IMR-90 (cell line): ENCODE results near the gene ALOX15. TPM values are rescaled to one million over a fixed set of nuclear protein-coding genes. Genes with fewer than 3 reads are reported as not detected.

Experiments
- ATAC-seq: fragments of 200-7000 bp; cut with Tn5 transposase; 2 replicates; pipeline ENCODE4 v1.9.1; 2020; ENCODE audit warnings: low read depth, mild to moderate bottlenecking, moderate library complexity
- BruUV-seq: library from RNA; stranded (reverse); fragments of 400-500 nt; replicated peaks from 2 replicates; lab custom pipeline; 2021; lab: Mats Ljungman, UMichigan
- CTCF ChIA-PET: fragments of 300-600 bp; formaldehyde crosslinking; extraction: SDS; loops from one replicate; lab custom pipeline; 2021; ENCODE audit warnings: antibody characterized with exemption; lab: Yijun Ruan, JAX
- POLR2A ChIA-PET: fragments of 300-600 bp; sonication (Branson Sonifier 250); formaldehyde crosslinking; loops from one replicate; lab custom pipeline; 2022; ENCODE audit warnings: antibody characterized with exemption; ENCODE audit not compliant: unreplicated experiment; lab: Charles Lee
- DNase-seq: peaks from one replicate; pipeline ENCODE4 v3.0.0; 2013
- H2AFZ ChIP-seq: replicated peaks from 2 replicates; pipeline ENCODE3; 2013; ENCODE audit warnings: low read length, mild to moderate bottlenecking; ENCODE audit not compliant: poor library complexity
- H2AK5ac ChIP-seq: 2 replicates; pipeline ENCODE4 v1.6.1; 2013; ENCODE audit warnings: low read depth, low read length, inconsistent platforms
- H2AK9ac ChIP-seq: replicated peaks from 2 replicates; pipeline ENCODE3; 2013; ENCODE audit warnings: mild to moderate bottlenecking, low read depth, low read length, moderate library complexity; ENCODE audit not compliant: poor library complexity
- H2BK120ac ChIP-seq: 2 replicates; pipeline ENCODE4 v1.6.1; 2013; ENCODE audit warnings: low read depth, low read length, inconsistent platforms
- H2BK15ac ChIP-seq: 3 replicates; pipeline ENCODE4 v1.6.1; 2013; ENCODE audit warnings: low read depth, low read length, inconsistent platforms
- H2BK20ac ChIP-seq: 2 replicates; pipeline ENCODE4 v1.6.1; 2013; ENCODE audit warnings: low read depth, mild to moderate bottlenecking, inconsistent platforms, low read length, moderate library complexity
- H2BK5ac ChIP-seq: 2 replicates; pipeline ENCODE4 v1.6.1; 2013; ENCODE audit warnings: mild to moderate bottlenecking, low read depth, low read length, inconsistent platforms; ENCODE audit not compliant: poor library complexity, severe bottlenecking
- H3K14ac ChIP-seq: replicated peaks from 2 replicates; pipeline ENCODE4 v1.6.1; 2013; ENCODE audit warnings: low read depth, low read length, inconsistent platforms
- H3K18ac ChIP-seq: 2 replicates; pipeline ENCODE4 v1.6.1; 2013; ENCODE audit warnings: low read depth, low read length, control low read depth
- H3K23ac ChIP-seq: 2 replicates; pipeline ENCODE4 v1.6.1; 2013; ENCODE audit warnings: low read depth, low read length, inconsistent platforms
- H3K27ac ChIP-seq: 2 replicates; pipeline ENCODE4 v1.5.1; 2013; ENCODE audit warnings: mild to moderate bottlenecking, control low read depth, low read length; ENCODE audit not compliant: insufficient read depth
- H3K27me3 ChIP-seq: 2 replicates; pipeline ENCODE4 v1.6.1; 2013; ENCODE audit warnings: low read length; ENCODE audit not compliant: control insufficient read depth, insufficient read depth
- H3K36me3 ChIP-seq: 2 replicates; pipeline ENCODE4 v1.6.1; 2013; ENCODE audit warnings: low read length, mixed read lengths; ENCODE audit not compliant: control insufficient read depth, insufficient read depth
- H3K4ac ChIP-seq: 2 replicates; pipeline ENCODE4 v1.6.1; 2013; ENCODE audit warnings: low read depth, low read length, inconsistent platforms
- H3K4me1 ChIP-seq: 2 replicates; pipeline ENCODE4 v1.6.1; 2013; ENCODE audit warnings: low read length, mixed read lengths; ENCODE audit not compliant: control insufficient read depth, insufficient read depth
- H3K4me2 ChIP-seq: 2 replicates; pipeline ENCODE4 v1.6.1; 2013; ENCODE audit warnings: low read depth, mild to moderate bottlenecking, control low read depth, low read length, moderate library complexity
- H3K4me3 ChIP-seq: 2 replicates; pipeline ENCODE4 v1.5.1; 2013; ENCODE audit warnings: low read depth, mild to moderate bottlenecking, control low read depth, low read length, moderate library complexity; ENCODE audit not compliant: insufficient read depth
- H3K56ac ChIP-seq: 2 replicates; pipeline ENCODE4 v1.6.1; 2013; ENCODE audit warnings: low read length, inconsistent platforms; ENCODE audit not compliant: insufficient read depth; ENCODE audit errors: extremely low read depth
- H3K79me1 ChIP-seq, 2 experiments: 2 replicates each; pipeline ENCODE4 v1.6.1; 2013; ENCODE audit warnings: low read length in 2 of 2, inconsistent platforms in 1 of 2, low read depth in 1 of 2
- H3K9ac ChIP-seq: 2 replicates; pipeline ENCODE4 v1.6.1; 2013; ENCODE audit warnings: low read depth, low read length, control low read depth
- H3K9me1 ChIP-seq: 2 replicates; pipeline ENCODE4 v1.6.1; 2013; ENCODE audit warnings: low read length, inconsistent platforms; ENCODE audit not compliant: insufficient read depth
- H3K9me3 ChIP-seq: 2 replicates; pipeline ENCODE4 v1.6.1; 2013; ENCODE audit warnings: low read length; ENCODE audit not compliant: control insufficient read depth, insufficient read depth
- H4K20me1 ChIP-seq: 2 replicates; pipeline ENCODE4 v1.6.1; 2013; ENCODE audit warnings: low read length, inconsistent platforms; ENCODE audit not compliant: insufficient read depth
- H4K5ac ChIP-seq: 2 replicates; pipeline ENCODE4 v1.6.1; 2013; ENCODE audit warnings: mild to moderate bottlenecking, low read depth, low read length, control low read depth
- H4K8ac ChIP-seq, 2 experiments: 2 replicates each; pipeline ENCODE4 v1.6.1; 2013; ENCODE audit warnings: low read depth in 2 of 2, low read length in 2 of 2, control low read depth in 1 of 2, inconsistent platforms in 1 of 2
- H4K91ac ChIP-seq: 2 replicates; pipeline ENCODE4 v1.6.1; 2013; ENCODE audit warnings: low read depth, low read length, inconsistent platforms; ENCODE audit not compliant: insufficient read depth
- MAZ ChIP-seq: IDR thresholded peaks from 2 replicates; pipeline ENCODE4 v1.6.1; 2012; ENCODE audit warnings: low read depth, mild to moderate bottlenecking, low read length, improper control_type of control experiment, moderate library complexity, borderline replicate concordance
- RCOR1 ChIP-seq: IDR thresholded peaks from 2 replicates; pipeline ENCODE4 v1.6.1; 2012; ENCODE audit warnings: mild to moderate bottlenecking, low read length, improper control_type of control experiment; ENCODE audit not compliant: insufficient replicate concordance
- SMC3 ChIP-seq: fragments of 150-350 bp; IDR thresholded peaks from 2 replicates; pipeline ENCODE4 v1.6.1; 2016; ENCODE audit warnings: low read depth, mild to moderate bottlenecking, antibody characterized with exemption, low read length, moderate library complexity
- WGBS, 2 experiments: methylation state at CpG; one replicate each; pipeline versions ENCODE4 v1.1.5 to v1.1.7; 2013; ENCODE audit warnings: missing lambda C conversion rate in 2 of 2; ENCODE audit not compliant: insufficient read length in 1 of 2; ENCODE audit errors: extremely low coverage in 2 of 2; 5-methylcytosine and 5-hydroxymethylcytosine counted together
- dilution Hi-C: fragments of 300-500 bp; cut with HindIII; formaldehyde crosslinking; loops from one replicate; pipeline ENCODE4 v1.14.3; 2018; ENCODE audit warnings: low sequenced_read_pairs; ENCODE audit not compliant: unreplicated experiment
- in situ Hi-C: fragments of 300-500 bp; cut with MboI; formaldehyde crosslinking; loops from 3 replicates; pipeline ENCODE4 v1.14.3; 2019; ENCODE audit warnings: low sequenced_read_pairs, inconsistent platforms, mixed read lengths
- intact Hi-C: fragments of 100-400 bp; cut with micrococcal nuclease; formaldehyde crosslinking; loops from 2 replicates; pipeline ENCODE4 v1.10.0; 2022
- polyA plus RNA-seq, 3 experiments: library from polyadenylated mRNA; depleted of rRNA; stranded (reverse); fragments of >200 nt; gene quantifications; 2 replicates each; pipeline ENCODE4 v1.2.3, GENCODE V29; 2012; ENCODE audit warnings: low replicate concordance in 1 of 3
- total RNA-seq: library from RNA; depleted of rRNA; stranded (reverse); fragments of >200 nt; gene quantifications from 2 replicates; pipeline ENCODE4 v1.2.3, GENCODE V29; 2012
- TF ChIP-seq, protein P1 (sequence below): fragments of 150-350 bp; IDR thresholded peaks from 2 replicates; pipeline ENCODE4 v1.6.1; 2017; ENCODE audit warnings: mild to moderate bottlenecking, antibody characterized with exemption, low read length, low read depth

Gene ALOX15
- total and polyA plus RNA-seq, 2 of the 4 experiments (the other 2 are of a cell fraction): not detected

DNA sequence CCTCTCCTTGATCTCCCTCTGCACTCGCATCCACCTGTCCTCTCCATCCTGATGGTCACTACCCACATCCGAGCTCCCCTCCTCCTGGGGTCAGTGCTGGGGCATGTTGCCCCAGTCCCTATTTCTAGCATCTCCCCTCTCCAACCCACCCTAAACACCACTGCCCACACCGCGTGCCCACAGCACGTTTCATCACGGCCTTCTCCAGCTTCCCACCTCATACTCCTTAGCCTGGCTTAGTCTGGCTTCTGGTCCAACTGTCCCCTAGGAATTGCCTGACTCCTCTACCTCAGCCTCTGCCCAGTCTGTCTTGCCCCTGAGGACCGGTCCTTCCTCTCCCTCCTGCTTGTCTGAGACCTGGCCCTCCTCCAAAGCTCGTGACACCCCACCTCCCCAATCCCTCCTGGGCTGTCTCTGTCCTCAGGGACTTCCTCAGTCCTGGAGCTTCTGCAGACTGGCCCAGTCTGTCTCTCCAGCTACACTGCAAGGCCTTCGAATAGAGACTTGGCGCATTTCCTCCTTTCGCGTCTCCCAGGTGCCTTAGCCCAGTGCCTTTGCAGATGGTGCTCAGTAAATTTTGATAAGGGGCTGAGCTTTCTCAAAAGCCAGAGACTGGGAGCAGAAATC is 4.9 kb downstream of the ALOX15 start:
- Histone ChIP-seq H2BK5ac (no peak overlapping the region), H4K5ac (no peak overlapping the region), H3K27ac (no peak overlapping the region), H3K9ac (no peak overlapping the region), H3K9me3 (no peaks in the 10 kb centered on the region), H4K20me1 (no peaks in the 10 kb centered on the region), H2BK120ac (no peak overlapping the region), H2AFZ (no peak overlapping the region), H3K4ac (no peak overlapping the region), H3K36me3 (no peaks in the 10 kb centered on the region), H3K9me1 (no peaks in the 10 kb centered on the region), H2BK20ac (no peak overlapping the region), H3K4me2 (no peak overlapping the region), H3K23ac (no peak overlapping the region), H2BK15ac (no peak overlapping the region), H3K4me1 (no peaks in the 10 kb centered on the region; the same call in 1 of the 2 replicates), H3K18ac (no peak overlapping the region), H2AK5ac (no peak overlapping the region), H3K56ac (no peak overlapping the region), H2AK9ac (no peak overlapping the region), H3K4me3 (no peak overlapping the region), H3K79me1 (no peaks in the 10 kb centered on the region), H3K27me3 (peaks cover 48% of the 10 kb centered on the region), H4K91ac (no peak overlapping the region), H4K8ac (no peak overlapping the region), H3K14ac (no peak overlapping the region)
- TF ChIP-seq SMC3: no peak
- TF ChIP-seq MAZ: no peak
- no peak for TF ChIP-seq RCOR1
- TF ChIP-seq, protein P1, sequence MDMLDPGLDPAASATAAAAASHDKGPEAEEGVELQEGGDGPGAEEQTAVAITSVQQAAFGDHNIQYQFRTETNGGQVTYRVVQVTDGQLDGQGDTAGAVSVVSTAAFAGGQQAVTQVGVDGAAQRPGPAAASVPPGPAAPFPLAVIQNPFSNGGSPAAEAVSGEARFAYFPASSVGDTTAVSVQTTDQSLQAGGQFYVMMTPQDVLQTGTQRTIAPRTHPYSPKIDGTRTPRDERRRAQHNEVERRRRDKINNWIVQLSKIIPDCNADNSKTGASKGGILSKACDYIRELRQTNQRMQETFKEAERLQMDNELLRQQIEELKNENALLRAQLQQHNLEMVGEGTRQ: no peak
- intact Hi-C loops: no loop called here
- BruUV-seq: no TSS peak
- POLR2A ChIA-PET: no interaction called here
- 64% methylated on average over 9 of the region's 12 CpGs; no CpG with 5 or more reads in 1 of the 2 experiments for WGBS, 2 experiments
- dilution Hi-C loops: no loop called here
- no peak for DNase-seq
- in situ Hi-C loops: no loop called here
- CTCF ChIA-PET: no interaction called here
- ATAC-seq: no peak
